Measurements from ENCODE around the gene NRG2.

DNA sequence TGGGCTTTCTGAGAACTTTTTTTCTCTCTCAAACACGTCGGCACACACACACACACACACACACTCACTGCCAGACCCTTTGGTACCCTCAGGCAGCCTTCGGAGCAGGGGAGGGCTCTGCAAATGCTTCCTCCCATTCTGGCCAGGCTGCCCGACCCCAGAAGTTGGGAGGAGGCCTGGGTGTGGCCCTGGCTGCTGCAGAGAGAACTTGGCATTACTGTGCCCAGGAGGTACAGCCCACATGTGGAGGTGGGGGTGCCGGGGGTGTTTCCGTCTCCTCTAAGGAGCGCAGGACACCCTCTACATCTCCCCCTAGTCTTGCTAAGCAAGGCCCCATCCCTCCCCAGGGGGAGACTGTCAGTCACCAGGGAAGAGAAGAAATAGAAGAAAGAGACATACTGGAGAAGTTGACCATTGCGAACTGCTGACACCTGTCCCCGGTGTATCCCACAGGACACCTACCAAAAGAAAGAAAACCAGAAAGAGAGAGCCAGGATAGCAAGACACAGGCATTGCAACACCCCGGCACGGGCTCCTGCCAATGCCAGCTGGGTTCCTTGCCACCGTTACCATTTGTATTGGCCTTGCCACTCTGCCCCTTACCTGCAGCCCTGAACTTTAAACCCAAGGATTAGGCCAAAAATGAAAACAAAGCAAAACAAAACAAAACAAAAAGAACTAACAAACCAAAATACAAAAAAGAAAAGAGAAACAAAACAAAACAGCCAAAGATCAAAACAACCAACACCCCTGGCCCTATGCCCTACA is 178.2 kb downstream of the NRG2 start:
- TF ChIP-seq, protein P1, sequence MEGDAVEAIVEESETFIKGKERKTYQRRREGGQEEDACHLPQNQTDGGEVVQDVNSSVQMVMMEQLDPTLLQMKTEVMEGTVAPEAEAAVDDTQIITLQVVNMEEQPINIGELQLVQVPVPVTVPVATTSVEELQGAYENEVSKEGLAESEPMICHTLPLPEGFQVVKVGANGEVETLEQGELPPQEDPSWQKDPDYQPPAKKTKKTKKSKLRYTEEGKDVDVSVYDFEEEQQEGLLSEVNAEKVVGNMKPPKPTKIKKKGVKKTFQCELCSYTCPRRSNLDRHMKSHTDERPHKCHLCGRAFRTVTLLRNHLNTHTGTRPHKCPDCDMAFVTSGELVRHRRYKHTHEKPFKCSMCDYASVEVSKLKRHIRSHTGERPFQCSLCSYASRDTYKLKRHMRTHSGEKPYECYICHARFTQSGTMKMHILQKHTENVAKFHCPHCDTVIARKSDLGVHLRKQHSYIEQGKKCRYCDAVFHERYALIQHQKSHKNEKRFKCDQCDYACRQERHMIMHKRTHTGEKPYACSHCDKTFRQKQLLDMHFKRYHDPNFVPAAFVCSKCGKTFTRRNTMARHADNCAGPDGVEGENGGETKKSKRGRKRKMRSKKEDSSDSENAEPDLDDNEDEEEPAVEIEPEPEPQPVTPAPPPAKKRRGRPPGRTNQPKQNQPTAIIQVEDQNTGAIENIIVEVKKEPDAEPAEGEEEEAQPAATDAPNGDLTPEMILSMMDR (IDR thresholded peaks at IDR 0.05) = no peak
- no peak for TF ChIP-seq POLR2A (IDR thresholded peaks at IDR 0.05)

Measured in body of pancreas (tissue), 4 donors.